Cardiac muscle cell (in vitro differentiated cells and primary cell): ENCODE results near the gene ZNF774. TPM values are rescaled to one million over a fixed set of nuclear protein-coding genes. Genes with fewer than 3 reads are reported as not detected.

Experiments
- DNase-seq, 2 donors: peaks; one replicate each; pipeline versions ENCODE4 v3.0.0 to v3.0.0-alpha.2; 2010 to 2017; ENCODE audit warnings: low read depth in 1 of 2, low spot score in 1 of 2
- H3K27ac ChIP-seq: fragments of 200-600 bp; sonication (generic); 2 replicates; pipeline ENCODE4 v1.5.1; 2016
- H3K27me3 ChIP-seq: fragments of 200-600 bp; sonication (generic); 2 replicates; pipeline ENCODE4 v1.6.0; 2016; ENCODE audit warnings: control low read depth
- H3K36me3 ChIP-seq: fragments of 200-600 bp; sonication (generic); 2 replicates; pipeline ENCODE4 v1.5.1; 2016; ENCODE audit warnings: control low read depth
- H3K4me1 ChIP-seq: fragments of 200-600 bp; sonication (generic); 2 replicates; pipeline ENCODE4 v1.8.1; 2017; ENCODE audit warnings: low read depth, mild to moderate bottlenecking, mixed run types
- H3K4me3 ChIP-seq: fragments of 200-600 bp; sonication (generic); 2 replicates; pipeline ENCODE4 v1.5.1; 2016; ENCODE audit warnings: mild to moderate bottlenecking
- H3K9me3 ChIP-seq: fragments of 200-600 bp; sonication (generic); 2 replicates; pipeline ENCODE4 v1.5.1; 2017; ENCODE audit warnings: low read depth, mild to moderate bottlenecking, control low read depth
- CTCF ChIP-seq: IDR thresholded peaks from 2 replicates; pipeline ENCODE4 v1.5.1; 2012; ENCODE audit warnings: low read depth, mild to moderate bottlenecking, low read length
- polyA plus RNA-seq: library from polyadenylated mRNA; unstranded; fragments of >200 nt; fragmentation: Nextera tagmentation; extraction: Ambion mirVana; gene quantifications from 2 replicates; pipeline ENCODE4 v1.2.1, GENCODE V29; 2016
- total RNA-seq: library from RNA; depleted of rRNA; stranded (reverse); fragments of >200 nt; gene quantifications from 2 replicates; pipeline ENCODE4 v1.2.3, GENCODE V29; 2016

Gene ZNF774
- total and polyA plus RNA-seq, 2 experiments from 2014 or later = 1.7 to 2.1 TPM

GRCh38 chr15:90367576-90367975 is 15.5 kb downstream of the ZNF774 start:
- no peak overlapping the region for H3K4me3 ChIP-seq
- TF ChIP-seq CTCF = no peak
- H3K27me3 ChIP-seq = peaks cover 3% of the 10 kb centered on the region
- no peaks in the 10 kb centered on the region for H3K9me3 ChIP-seq
- no peaks in the 10 kb centered on the region for H3K36me3 ChIP-seq
- H3K4me1 ChIP-seq = no peaks in the 10 kb centered on the region
- DNase-seq = peak in 1 of 2 donors; percentile 45
- H3K27ac ChIP-seq = no peak overlapping the region

- H3K27me3 ChIP-seq = no peaks in the 10 kb centered on the region
- H3K4me1 ChIP-seq = no peaks in the 10 kb centered on the region
- H3K4me3 ChIP-seq = no peak overlapping the region
- H3K36me3 ChIP-seq = no peaks in the 10 kb centered on the region
- TF ChIP-seq CTCF = no peak
- no peak overlapping the region for H3K27ac ChIP-seq
- H3K9me3 ChIP-seq = no peaks in the 10 kb centered on the region
- DNase-seq = no peak
Observed at GRCh38 chr15:90375071-90375470, 23.0 kb downstream of the ZNF774 start.

- no peaks in the 10 kb centered on the region for H3K4me1 ChIP-seq
- H3K9me3 ChIP-seq = no peaks in the 10 kb centered on the region
- no peaks in the 10 kb centered on the region for H3K36me3 ChIP-seq
- no peak for TF ChIP-seq CTCF
- H3K27me3 ChIP-seq = no peaks in the 10 kb centered on the region
- DNase-seq = no peak
- no peak overlapping the region for H3K27ac ChIP-seq
- H3K4me3 ChIP-seq = no peak overlapping the region
Observed at GRCh38 chr15:90376789-90377188, 24.7 kb downstream of the ZNF774 start.

GRCh38 chr15:90379263-90379662 is 27.2 kb downstream of the ZNF774 start:
- Histone ChIP-seq H3K9me3 (no peaks in the 10 kb centered on the region), H3K27me3 (no peaks in the 10 kb centered on the region), H3K4me3 (no peak overlapping the region), H3K4me1 (no peaks in the 10 kb centered on the region), H3K27ac (no peak overlapping the region), H3K36me3 (no peaks in the 10 kb centered on the region)
- no peak for TF ChIP-seq CTCF
- no peak for DNase-seq

GRCh38 chr15:90381515-90381914 is 29.4 kb downstream of the ZNF774 start:
- no peak for TF ChIP-seq CTCF
- Histone ChIP-seq H3K4me1 (no peaks in the 10 kb centered on the region), H3K9me3 (no peaks in the 10 kb centered on the region), H3K4me3 (no peak overlapping the region), H3K36me3 (no peaks in the 10 kb centered on the region), H3K27me3 (no peaks in the 10 kb centered on the region), H3K27ac (no peak overlapping the region)
- no peak for DNase-seq

GRCh38 chr15:90382320-90382719 is 30.2 kb downstream of the ZNF774 start:
- Histone ChIP-seq H3K4me3 (no peak overlapping the region), H3K4me1 (no peaks in the 10 kb centered on the region), H3K27me3 (no peaks in the 10 kb centered on the region), H3K27ac (no peak overlapping the region), H3K36me3 (no peaks in the 10 kb centered on the region), H3K9me3 (no peaks in the 10 kb centered on the region)
- TF ChIP-seq CTCF = no peak
- no peak for DNase-seq
